ENCODE results near the gene PRLR. TPM values are rescaled to one million over a fixed set of nuclear protein-coding genes. Genes with fewer than 3 reads are reported as not detected.

The PRLR gene
- total and polyA plus RNA-seq, 2 of the 13 experiments (the other 11 are each of a cell fraction or from before 2014, with no cell fraction given) = 12.2 to 13.3 TPM

DNA sequence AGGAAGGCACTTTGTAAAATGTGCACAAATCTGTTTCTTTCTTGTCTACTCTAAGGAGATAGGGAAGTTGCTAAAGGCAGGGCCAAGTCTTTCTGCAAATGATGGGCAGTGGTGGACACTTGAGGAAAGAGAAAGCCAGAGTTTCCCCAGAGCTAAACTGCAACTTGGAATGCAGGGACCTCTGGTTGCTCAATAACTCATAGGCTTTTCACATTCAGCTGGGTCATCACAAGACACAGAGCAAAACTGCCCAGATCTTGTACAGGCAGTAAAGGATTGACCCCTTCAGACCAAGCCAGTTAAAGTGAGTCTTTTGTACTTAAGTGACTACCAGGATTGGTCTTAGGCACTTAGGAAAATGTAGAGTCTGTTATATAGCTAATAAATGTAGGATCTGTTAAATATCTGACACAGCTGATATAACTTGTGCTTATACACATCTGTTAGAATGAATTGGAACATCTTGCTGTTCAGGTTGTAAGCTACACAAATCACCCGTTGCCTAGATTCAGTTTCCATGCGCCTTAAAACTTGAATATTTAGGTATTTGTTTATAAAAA, 169.0 kb downstream of the PRLR start:
- no TSS peak for BruUV-seq (replicated peaks)
- in situ Hi-C loops (cut with HindIII; ENCODE audit: extremely low pct_ligation_motif_present, low pct_unique_long_range_greater_than_20kb) = no loop called here
- H4K20me1 ChIP-seq (ENCODE audit: insufficient read depth, low read length) = no peaks in the 10 kb centered on the region
- WGBS (ENCODE audit: low lambda C conversion rate) = 96% methylated on average over 2 of the region's 2 CpGs
- intact Hi-C loops (cut with micrococcal nuclease; ENCODE audit: unreplicated experiment) = no loop called here
- ChIA-PET CTCF (ENCODE audit: low intra/inter-chr PET ratio, low total read pairs) (no interaction called here), POLR2A (no interaction called here)
- ATAC-seq (no peak), FAIRE-seq (no peak), DNase-seq (ENCODE audit: low spot score) (no peak)
- no peaks in the 10 kb centered on the region for H3K4me1 ChIP-seq (ENCODE audit: insufficient read depth, low read length)
- peaks cover 0 to 11% of the 10 kb centered on the region in 2 experiments; a peak in 1 of 5 replicates for H3K36me3 ChIP-seq (replicated peaks in 1 of 2; ENCODE audit: control insufficient read depth in 1 of 2, insufficient read depth in 2 of 2, low read length in 2 of 2)
- H3K27me3 ChIP-seq (ENCODE audit: control insufficient read depth in 1 of 2, insufficient read depth in 2 of 2, low read length in 2 of 2) = no peaks in the 10 kb centered on the region
- H3K4me3 ChIP-seq (replicated peaks in 1 of 3; ENCODE audit: insufficient read depth in 1 of 3, low read depth in 2 of 3, low read length in 3 of 3) = no peak overlapping the region
- H3K4me2 ChIP-seq (ENCODE audit: low read depth, low read length) = no peak overlapping the region
- TF ChIP-seq ZC3H4 (CRISPR knock-in tag; IDR thresholded peaks at IDR 0.05; ENCODE audit: borderline replicate concordance) (no peak), ZNF775 (CRISPR knock-in tag; IDR thresholded peaks at IDR 0.05; ENCODE audit: borderline replicate concordance) (no peak), RAD21 (CRISPR knock-in tag; IDR thresholded peaks at IDR 0.05) (no peak), NFYB (CRISPR knock-in tag; IDR thresholded peaks at IDR 0.05) (no peak), PPARG (CRISPR knock-in tag; conservative IDR thresholded peaks at IDR 0.05) (no peak), IRF2 (CRISPR knock-in tag; IDR thresholded peaks at IDR 0.05) (no peak), SKI (IDR thresholded peaks at IDR 0.05; ENCODE audit: partially characterized antibody) (no peak), ZFP62 (CRISPR knock-in tag; IDR thresholded peaks at IDR 0.05) (no peak), ZFP36L1 (CRISPR knock-in tag; IDR thresholded peaks at IDR 0.05) (no peak)
- TF ChIP-seq, protein P1, sequence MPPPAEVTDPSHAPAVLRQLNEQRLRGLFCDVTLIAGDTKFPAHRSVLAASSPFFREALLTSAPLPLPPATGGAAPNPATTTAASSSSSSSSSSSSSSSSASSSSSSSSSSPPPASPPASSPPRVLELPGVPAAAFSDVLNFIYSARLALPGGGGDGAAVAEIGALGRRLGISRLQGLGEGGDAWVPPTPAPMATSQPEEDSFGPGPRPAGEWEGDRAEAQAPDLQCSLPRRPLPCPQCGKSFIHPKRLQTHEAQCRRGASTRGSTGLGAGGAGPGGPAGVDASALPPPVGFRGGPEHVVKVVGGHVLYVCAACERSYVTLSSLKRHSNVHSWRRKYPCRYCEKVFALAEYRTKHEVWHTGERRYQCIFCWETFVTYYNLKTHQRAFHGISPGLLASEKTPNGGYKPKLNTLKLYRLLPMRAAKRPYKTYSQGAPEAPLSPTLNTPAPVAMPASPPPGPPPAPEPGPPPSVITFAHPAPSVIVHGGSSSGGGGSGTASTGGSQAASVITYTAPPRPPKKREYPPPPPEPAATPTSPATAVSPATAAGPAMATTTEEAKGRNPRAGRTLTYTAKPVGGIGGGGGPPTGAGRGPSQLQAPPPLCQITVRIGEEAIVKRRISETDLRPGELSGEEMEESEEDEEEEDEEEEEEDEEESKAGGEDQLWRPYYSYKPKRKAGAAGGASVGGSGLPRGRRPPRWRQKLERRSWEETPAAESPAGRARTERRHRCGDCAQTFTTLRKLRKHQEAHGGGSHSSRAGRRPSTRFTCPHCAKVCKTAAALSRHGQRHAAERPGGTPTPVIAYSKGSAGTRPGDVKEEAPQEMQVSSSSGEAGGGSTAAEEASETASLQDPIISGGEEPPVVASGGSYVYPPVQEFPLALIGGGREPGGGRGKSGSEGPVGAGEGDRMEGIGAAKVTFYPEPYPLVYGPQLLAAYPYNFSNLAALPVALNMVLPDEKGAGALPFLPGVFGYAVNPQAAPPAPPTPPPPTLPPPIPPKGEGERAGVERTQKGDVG (CRISPR knock-in tag; IDR thresholded peaks at IDR 0.05; ENCODE audit: borderline replicate concordance) = no peak
- TF ChIP-seq, protein P2, sequence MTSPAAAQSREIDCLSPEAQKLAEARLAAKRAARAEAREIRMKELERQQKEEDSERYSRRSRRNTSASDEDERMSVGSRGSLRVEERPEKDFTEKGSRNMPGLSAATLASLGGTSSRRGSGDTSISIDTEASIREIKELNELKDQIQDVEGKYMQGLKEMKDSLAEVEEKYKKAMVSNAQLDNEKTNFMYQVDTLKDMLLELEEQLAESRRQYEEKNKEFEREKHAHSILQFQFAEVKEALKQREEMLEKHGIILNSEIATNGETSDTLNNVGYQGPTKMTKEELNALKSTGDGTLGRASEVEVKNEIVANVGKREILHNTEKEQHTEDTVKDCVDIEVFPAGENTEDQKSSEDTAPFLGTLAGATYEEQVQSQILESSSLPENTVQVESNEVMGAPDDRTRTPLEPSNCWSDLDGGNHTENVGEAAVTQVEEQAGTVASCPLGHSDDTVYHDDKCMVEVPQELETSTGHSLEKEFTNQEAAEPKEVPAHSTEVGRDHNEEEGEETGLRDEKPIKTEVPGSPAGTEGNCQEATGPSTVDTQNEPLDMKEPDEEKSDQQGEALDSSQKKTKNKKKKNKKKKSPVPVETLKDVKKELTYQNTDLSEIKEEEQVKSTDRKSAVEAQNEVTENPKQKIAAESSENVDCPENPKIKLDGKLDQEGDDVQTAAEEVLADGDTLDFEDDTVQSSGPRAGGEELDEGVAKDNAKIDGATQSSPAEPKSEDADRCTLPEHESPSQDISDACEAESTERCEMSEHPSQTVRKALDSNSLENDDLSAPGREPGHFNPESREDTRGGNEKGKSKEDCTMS (CRISPR knock-in tag; conservative IDR thresholded peaks at IDR 0.05) = no peak
- no peaks in the 10 kb centered on the region for H3K9me3 ChIP-seq (ENCODE audit: low read length)
- H3K9ac ChIP-seq (ENCODE audit: insufficient read depth, low read depth, low read length) = no peak overlapping the region
- H3K27ac ChIP-seq (ENCODE audit: extremely low read length, insufficient read depth, low read length) = no peak overlapping the region
- H3K79me2 ChIP-seq (ENCODE audit: insufficient read depth, low read length) = no peaks in the 10 kb centered on the region
- no peak overlapping the region for H2AFZ ChIP-seq (ENCODE audit: low read length)
